Measurements from ENCODE around the gene OTUD7B. TPM values are rescaled to one million over a fixed set of nuclear protein-coding genes. Genes with fewer than 3 reads are reported as not detected.

OTUD7B gene
- 13.5 and 14.2 TPM in 2 replicates for total RNA-seq

GRCh38 chr1:150010393-150011115 lies at the start of gene OTUD7B:
Gene OTUD7B (minus strand): TSS chr1:150010726. CDS start chr1:149977510, 33,216 bp downstream.

GRCh38 chr1:149936170-149936991 lies 74.1 kb downstream of the OTUD7B start, which contains the start of gene MTMR11:
Gene MTMR11 (minus strand): TSS chr1:149936879. CDS start chr1:149936647, 232 bp downstream.

GRCh38 chr1:149927563-149928400 lies 82.7 kb downstream of the OTUD7B start, which contains the start of gene SF3B4:
Gene SF3B4 (minus strand): TSS chr1:149927803. CDS start chr1:149927759, 44 bp downstream.

GRCh38 chr1:149917571-149918144 lies 92.9 kb downstream of the OTUD7B start, which contains the start of gene SV2A:
Gene SV2A (minus strand): TSS chr1:149917844. CDS start chr1:149913840, 4,004 bp downstream.

GRCh38 chr1:149899460-149900284 lies 110.9 kb downstream of the OTUD7B start, which contains the start of gene BOLA1:
Gene BOLA1 (plus strand): TSS chr1:149899568. CDS start chr1:149900060, 492 bp downstream.

Other genes with a start within 250 kb of the OTUD7B start
- 0.37 and 0.40 TPM in 2 replicates for gene FCGR1A, start 228.0 kb downstream of the OTUD7B start, total RNA-seq
- gene BOLA1, start 111.2 kb downstream of the OTUD7B start, total RNA-seq, result 7.3 and 9.1 TPM in 2 replicates
- 5.8 and 7.5 TPM in 2 replicates for gene SV2A, start 92.9 kb downstream of the OTUD7B start, total RNA-seq
- gene SF3B4, start 82.9 kb downstream of the OTUD7B start, total RNA-seq, result 8.5 and 14.7 TPM in 2 replicates
- 6.3 and 10.1 TPM in 2 replicates for gene MTMR11, start 73.8 kb downstream of the OTUD7B start, total RNA-seq
- 38.0 and 43.8 TPM in 2 replicates for gene VPS45, start 57.0 kb upstream of the OTUD7B start, total RNA-seq
- gene PLEKHO1, start 139.2 kb upstream of the OTUD7B start, total RNA-seq, result 39.2 and 41.2 TPM in 2 replicates
- gene ANP32E, start 225.4 kb upstream of the OTUD7B start, total RNA-seq, result 28.8 and 36.5 TPM in 2 replicates
- gene CA14, start 247.0 kb upstream of the OTUD7B start, total RNA-seq, result not detected in 2 replicates